Activated naive CD8-positive, alpha-beta T cell treated with anti-CD3 and anti-CD28 coated beads for 36 hours (primary cell): ENCODE measurements around the gene ADRA2B. TPM values are rescaled to one million over a fixed set of nuclear protein-coding genes. Genes with fewer than 3 reads are reported as not detected.

ENCODE experiments used
- DNase-seq: peaks from one replicate; pipeline ENCODE4 v3.0.0; 2021
- H3K27ac Mint-ChIP-seq: one replicate; pipeline ENCODE4 v1.8.0; 2022; ENCODE audit warnings: mild to moderate bottlenecking, moderate library complexity, mixed read lengths
- H3K27me3 Mint-ChIP-seq: one replicate; pipeline ENCODE4 v1.8.0; 2022; ENCODE audit warnings: mild to moderate bottlenecking, mixed read lengths
- H3K36me3 Mint-ChIP-seq: one replicate; pipeline ENCODE4 v1.8.0; 2021; ENCODE audit warnings: mild to moderate bottlenecking, mixed read lengths
- H3K4me1 Mint-ChIP-seq: one replicate; pipeline ENCODE4 v1.8.0; 2021; ENCODE audit warnings: mixed read lengths
- H3K4me3 Mint-ChIP-seq: one replicate; pipeline ENCODE4 v1.8.0; 2022; ENCODE audit warnings: mild to moderate bottlenecking, moderate library complexity, mixed read lengths
- H3K9me3 Mint-ChIP-seq: one replicate; pipeline ENCODE4 v1.8.0; 2022; ENCODE audit warnings: mixed read lengths
- total RNA-seq, 2 experiments: library from RNA; stranded (reverse); gene quantifications; one replicate each; pipeline ENCODE4 v1.2.3, GENCODE V29; 2021

ADRA2B gene
- total RNA-seq, 2 experiments from 2014 or later: 0.29 to 0.30 TPM

DNA sequence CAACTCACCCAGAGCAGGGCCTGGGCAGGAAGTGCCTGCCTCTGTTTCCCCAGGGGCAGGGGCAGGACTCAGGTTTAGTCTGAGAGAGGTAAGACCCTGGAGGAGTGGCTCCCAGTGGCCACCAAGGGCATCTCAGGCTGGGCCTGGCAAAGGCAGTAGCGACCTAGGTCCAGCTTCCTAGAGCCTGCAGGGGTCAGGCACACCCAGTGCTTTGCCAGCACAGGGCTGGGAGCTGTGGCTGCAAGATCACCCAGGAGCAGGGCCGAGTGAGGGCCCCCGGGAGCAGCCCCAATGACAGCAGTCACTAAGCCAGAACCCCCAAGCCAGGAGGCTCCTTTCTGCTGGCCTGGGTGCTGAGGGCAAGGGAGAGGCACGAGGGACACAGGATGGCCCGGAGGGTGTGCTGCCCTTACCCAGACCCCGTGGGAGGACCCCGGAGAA is 37.6 kb upstream of the ADRA2B start:
- peaks cover 84% of the 10 kb centered on the region for H3K4me1 Mint-ChIP-seq
- no peak for DNase-seq

GRCh38 chr2:96153291-96153713 is 36.9 kb upstream of the ADRA2B start:
- H3K4me1 Mint-ChIP-seq: peaks cover 84% of the 10 kb centered on the region
- no peaks in the 10 kb centered on the region for H3K9me3 Mint-ChIP-seq
- no peaks in the 10 kb centered on the region for H3K36me3 Mint-ChIP-seq
- no peak overlapping the region for H3K4me3 Mint-ChIP-seq
- no peak for DNase-seq
- no peak overlapping the region for H3K27ac Mint-ChIP-seq
- H3K27me3 Mint-ChIP-seq: no peaks in the 10 kb centered on the region

More for the DNA sequence above, 37.6 kb upstream of the ADRA2B start:
- H3K27ac Mint-ChIP-seq: no peak overlapping the region
- no peaks in the 10 kb centered on the region for H3K9me3 Mint-ChIP-seq
- no peak overlapping the region for H3K4me3 Mint-ChIP-seq
- H3K27me3 Mint-ChIP-seq: no peaks in the 10 kb centered on the region
- no peaks in the 10 kb centered on the region for H3K36me3 Mint-ChIP-seq

DNA sequence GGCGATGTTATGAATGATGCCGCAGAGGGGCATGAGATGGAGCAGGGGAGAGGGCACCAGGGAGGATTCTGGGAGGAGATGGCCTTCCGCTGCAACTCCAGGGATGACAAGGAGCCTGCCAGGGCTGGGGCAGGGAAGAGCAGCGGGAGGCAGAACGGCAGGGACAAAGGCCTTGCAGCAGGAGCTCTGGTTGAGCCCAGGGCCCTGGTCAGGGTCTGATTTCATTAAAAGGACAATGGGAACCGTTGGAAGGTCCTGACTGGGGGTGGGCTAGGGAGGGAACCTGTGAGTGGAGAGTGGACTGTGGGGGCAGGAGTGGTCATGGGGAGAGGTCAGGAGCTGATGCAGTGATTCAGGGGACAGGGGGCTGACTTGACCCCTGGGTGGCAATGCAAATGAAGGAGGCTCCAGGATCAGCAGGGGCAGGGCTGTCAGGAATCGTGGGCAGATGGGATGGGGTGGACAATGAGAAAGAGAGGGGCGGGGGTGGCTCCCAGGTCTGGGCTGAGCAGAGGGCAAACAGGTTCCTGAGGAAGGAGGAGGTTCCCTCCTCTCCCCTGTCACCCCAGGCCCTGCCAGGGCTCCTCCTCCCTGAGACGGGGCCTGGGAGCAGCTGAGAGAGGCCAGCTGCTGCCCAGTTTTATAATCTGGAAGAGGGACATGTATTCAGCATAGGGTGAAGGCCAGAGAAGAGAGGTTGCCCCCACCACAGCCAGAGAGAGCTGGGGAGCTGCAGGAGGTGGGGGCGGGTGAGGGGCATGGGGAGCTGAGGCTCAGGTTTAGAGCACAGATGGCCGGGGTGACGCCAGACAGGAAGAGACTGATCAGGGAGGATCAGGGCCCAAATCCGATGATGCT is 36.2 kb upstream of the ADRA2B start:
- H3K36me3 Mint-ChIP-seq: no peaks in the 10 kb centered on the region
- no peak for DNase-seq
- no peak overlapping the region for H3K27ac Mint-ChIP-seq
- no peaks in the 10 kb centered on the region for H3K9me3 Mint-ChIP-seq
- no peak overlapping the region for H3K4me3 Mint-ChIP-seq
- no peaks in the 10 kb centered on the region for H3K27me3 Mint-ChIP-seq
- peaks cover 85% of the 10 kb centered on the region for H3K4me1 Mint-ChIP-seq

DNA sequence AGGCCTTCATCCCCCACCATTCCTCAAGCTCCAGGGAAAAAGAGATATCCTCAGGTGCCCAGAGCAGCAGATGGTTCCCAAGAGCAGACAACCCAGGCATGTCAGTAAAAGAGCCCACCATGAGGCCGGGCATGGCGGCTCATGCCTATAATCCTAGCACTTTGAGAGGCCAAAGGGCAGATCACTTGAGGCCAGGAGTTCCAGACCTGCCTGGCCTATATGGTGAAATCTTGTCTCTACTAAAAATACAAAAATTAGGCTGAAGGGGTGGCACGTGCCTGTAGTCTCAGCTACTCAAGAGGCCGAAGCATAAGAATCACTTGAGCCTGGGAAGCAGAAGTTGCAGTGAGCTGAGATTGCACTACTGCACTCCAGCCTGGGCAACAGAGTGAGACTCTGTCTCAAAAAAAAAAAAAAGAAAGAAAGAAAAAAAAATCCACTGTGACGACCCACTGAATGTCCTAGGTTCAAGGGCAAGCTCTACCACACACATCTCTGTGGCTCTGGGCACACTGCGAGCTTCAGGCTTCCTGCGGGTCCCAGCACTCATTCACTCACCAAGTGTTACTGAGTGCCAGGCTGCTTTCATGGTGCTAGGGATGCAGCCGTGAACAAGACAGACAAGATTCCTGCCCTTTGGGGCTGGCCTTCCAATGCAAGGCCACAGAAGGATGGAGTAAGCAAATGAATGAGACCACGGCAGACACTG is 35.4 kb upstream of the ADRA2B start:
- Mint-ChIP-seq H3K9me3 (no peaks in the 10 kb centered on the region), H3K4me1 (peaks cover 84% of the 10 kb centered on the region), H3K36me3 (no peaks in the 10 kb centered on the region), H3K4me3 (no peak overlapping the region), H3K27me3 (no peaks in the 10 kb centered on the region), H3K27ac (no peak overlapping the region)
- no peak for DNase-seq

DNA sequence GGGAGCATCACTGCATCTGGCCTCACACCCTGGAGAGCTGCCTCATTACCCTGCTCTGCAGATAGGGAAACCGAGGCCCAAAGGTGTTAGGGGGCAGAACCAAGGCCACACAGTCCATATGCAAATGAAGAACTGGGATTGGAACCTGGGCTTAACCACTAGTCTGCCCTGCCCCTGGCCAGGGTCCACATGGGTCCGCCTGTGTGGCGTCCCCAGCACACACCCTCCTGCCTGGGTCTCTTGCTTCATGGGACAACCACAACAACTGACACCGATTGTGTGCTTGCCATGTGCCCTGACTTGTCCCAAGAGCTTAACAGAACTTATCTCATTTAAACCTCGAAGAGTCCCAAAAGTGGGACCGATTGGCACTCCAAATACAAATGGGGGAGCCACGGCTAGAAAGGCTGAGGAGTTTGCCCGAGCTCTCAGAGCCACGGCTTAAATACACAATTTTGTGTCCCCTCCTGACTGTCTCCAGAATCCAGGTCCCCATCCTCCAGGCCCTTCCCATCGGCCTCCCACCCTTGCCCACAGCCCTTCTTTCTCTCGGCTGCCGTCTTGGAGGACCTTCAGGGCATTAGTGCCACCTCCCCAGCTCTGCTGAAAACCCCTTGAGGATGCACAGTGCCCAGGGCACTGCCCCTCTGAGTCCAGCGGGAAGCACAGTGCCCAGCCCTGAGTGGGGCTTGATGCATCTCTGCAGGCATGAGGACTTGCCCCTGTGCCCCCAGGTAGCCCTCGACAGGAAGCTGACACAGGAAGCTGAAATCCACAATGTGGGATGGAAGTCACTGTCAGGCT is 34.6 kb upstream of the ADRA2B start:
- no peak overlapping the region for H3K4me3 Mint-ChIP-seq
- no peaks in the 10 kb centered on the region for H3K36me3 Mint-ChIP-seq
- H3K27me3 Mint-ChIP-seq: no peaks in the 10 kb centered on the region
- H3K4me1 Mint-ChIP-seq: peaks cover 81% of the 10 kb centered on the region
- DNase-seq: no peak
- H3K27ac Mint-ChIP-seq: no peak overlapping the region
- no peaks in the 10 kb centered on the region for H3K9me3 Mint-ChIP-seq

GRCh38 chr2:96150007-96150640 is 33.8 kb upstream of the ADRA2B start:
- no peaks in the 10 kb centered on the region for H3K36me3 Mint-ChIP-seq
- no peak overlapping the region for H3K4me3 Mint-ChIP-seq
- H3K27me3 Mint-ChIP-seq: no peaks in the 10 kb centered on the region
- H3K9me3 Mint-ChIP-seq: no peaks in the 10 kb centered on the region
- peak overlapping the region; percentile 29 for H3K27ac Mint-ChIP-seq
- peaks cover 74% of the 10 kb centered on the region for H3K4me1 Mint-ChIP-seq
- no peak for DNase-seq

- no peaks in the 10 kb centered on the region for H3K27me3 Mint-ChIP-seq
- H3K9me3 Mint-ChIP-seq: no peaks in the 10 kb centered on the region
- peak; percentile 98 for DNase-seq
- H3K36me3 Mint-ChIP-seq: peaks cover 12% of the 10 kb centered on the region
- H3K27ac Mint-ChIP-seq: peak overlapping the region; percentile 97
- H3K4me3 Mint-ChIP-seq: peak overlapping the region; percentile 86
- H3K4me1 Mint-ChIP-seq: peaks cover 65% of the 10 kb centered on the region
Measured at GRCh38 chr2:96148410-96149217, 32.2 kb upstream of the ADRA2B start.

DNA sequence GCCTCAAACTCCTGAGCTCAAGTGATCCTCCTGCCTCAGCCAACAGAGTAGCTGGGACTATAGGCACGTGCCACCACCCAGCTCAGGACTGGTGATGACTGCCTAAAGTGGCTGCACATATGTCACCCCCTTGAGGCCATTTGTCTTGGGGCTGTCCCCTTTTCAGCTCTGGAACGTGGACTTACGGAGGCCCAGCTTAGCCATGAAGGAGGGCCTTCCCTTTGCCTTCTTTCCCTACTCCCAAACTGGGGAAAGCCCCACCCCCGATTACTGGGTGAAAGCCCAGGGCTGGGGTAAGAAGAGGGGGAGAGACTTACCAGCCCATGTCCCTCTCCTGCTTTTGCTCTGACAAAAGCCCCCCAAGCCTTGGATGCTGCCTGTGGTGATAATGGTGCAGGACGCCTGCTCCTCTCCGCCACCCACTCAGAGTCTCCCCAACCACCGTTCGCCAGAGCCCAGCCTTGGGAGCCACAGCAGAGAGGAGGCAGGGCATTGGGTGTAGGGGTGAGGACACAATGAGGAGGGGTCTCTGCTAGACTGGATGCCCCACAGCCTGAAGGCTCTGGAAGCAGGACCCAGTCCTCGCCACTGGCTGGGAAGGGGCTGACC is 31.3 kb upstream of the ADRA2B start:
- DNase-seq: peak; percentile 42
- H3K36me3 Mint-ChIP-seq: peaks cover 21% of the 10 kb centered on the region
- H3K9me3 Mint-ChIP-seq: no peaks in the 10 kb centered on the region
- H3K4me3 Mint-ChIP-seq: peak overlapping the region; percentile 86
- peaks cover 56% of the 10 kb centered on the region for H3K4me1 Mint-ChIP-seq
- peaks cover 4% of the 10 kb centered on the region for H3K27me3 Mint-ChIP-seq
- H3K27ac Mint-ChIP-seq: peak overlapping the region; percentile 97

- DNase-seq: no peak
- Mint-ChIP-seq H3K9me3 (no peaks in the 10 kb centered on the region), H3K27me3 (peaks cover 7% of the 10 kb centered on the region), H3K27ac (peak overlapping the region; percentile 97), H3K36me3 (peaks cover 27% of the 10 kb centered on the region), H3K4me1 (peaks cover 57% of the 10 kb centered on the region), H3K4me3 (peak overlapping the region; percentile 86)
Measured at GRCh38 chr2:96146881-96147592, 30.7 kb upstream of the ADRA2B start.

DNA sequence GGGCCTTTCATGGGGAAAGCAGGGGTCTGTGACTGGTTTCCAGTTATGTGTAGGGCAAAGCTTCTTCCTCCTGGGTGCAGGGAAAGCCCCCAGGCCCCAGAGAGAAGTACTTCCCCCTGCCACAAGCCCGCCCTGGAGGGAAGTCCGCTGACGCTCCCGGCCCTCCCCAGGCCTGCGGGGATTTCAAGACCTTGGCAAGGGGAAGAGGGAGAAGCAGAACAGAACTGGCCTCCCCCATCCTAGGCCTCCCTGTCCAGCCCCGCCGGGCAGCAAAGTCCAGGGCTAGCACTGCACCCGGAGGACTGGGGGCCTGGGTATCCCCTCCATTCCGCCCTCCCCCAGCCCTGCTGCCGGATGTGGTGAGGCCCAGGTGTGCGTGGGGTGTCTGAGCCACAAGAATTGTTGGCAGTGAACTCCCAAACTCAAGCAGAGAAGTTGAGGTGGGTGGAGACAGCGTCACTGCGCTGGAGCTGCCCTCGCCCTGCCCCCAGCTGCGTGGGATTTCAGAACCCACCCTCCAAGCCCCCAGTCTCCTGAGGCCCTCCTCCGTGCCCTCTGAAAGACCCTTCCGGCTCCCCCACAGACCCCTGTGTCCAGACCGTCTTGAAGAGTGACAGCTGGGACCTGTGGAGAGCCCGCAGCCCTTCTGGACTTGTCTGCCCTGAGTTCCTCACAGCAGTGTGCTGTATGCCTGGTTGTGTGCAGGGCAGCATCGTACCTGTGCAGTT is 29.9 kb upstream of the ADRA2B start:
- peaks cover 7% of the 10 kb centered on the region for H3K27me3 Mint-ChIP-seq
- peaks cover 57% of the 10 kb centered on the region for H3K4me1 Mint-ChIP-seq
- H3K36me3 Mint-ChIP-seq: peaks cover 32% of the 10 kb centered on the region
- peak overlapping the region; percentile 86 for H3K4me3 Mint-ChIP-seq
- peak; percentile 93 for DNase-seq
- peak overlapping the region; percentile 97 for H3K27ac Mint-ChIP-seq
- no peaks in the 10 kb centered on the region for H3K9me3 Mint-ChIP-seq

DNA sequence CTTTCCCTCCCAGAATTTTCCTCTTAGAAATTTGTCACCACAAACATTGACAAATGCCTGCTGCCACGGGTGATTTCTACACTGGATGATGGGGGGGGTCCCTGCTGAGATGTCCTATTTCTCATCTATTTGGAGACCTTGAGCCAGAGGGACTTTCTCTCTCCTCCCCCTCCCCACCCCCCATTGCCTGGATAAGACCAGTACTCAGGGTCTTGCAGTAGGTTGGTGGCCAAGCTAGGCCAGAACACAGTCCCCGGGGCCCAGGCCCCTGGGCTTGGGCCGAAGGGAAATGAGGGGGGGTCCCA is 29.4 kb upstream of the ADRA2B start:
- Mint-ChIP-seq H3K9me3 (no peaks in the 10 kb centered on the region), H3K36me3 (peaks cover 32% of the 10 kb centered on the region), H3K4me3 (peak overlapping the region; percentile 86), H3K27ac (peak overlapping the region; percentile 97), H3K27me3 (peaks cover 7% of the 10 kb centered on the region), H3K4me1 (peaks cover 57% of the 10 kb centered on the region)
- DNase-seq: no peak

GRCh38 chr2:96145036-96145847 is 28.9 kb upstream of the ADRA2B start, which contains the start of gene DUSP2:
Gene DUSP2, minus strand, starts transcription at chr2:96145440. Its CDS starts 86 bp downstream, at chr2:96145354.
- H3K36me3 Mint-ChIP-seq: peaks cover 32% of the 10 kb centered on the region
- peak within 1 kb of the TSS; percentile 96 for H3K4me3 Mint-ChIP-seq

More at GRCh38 chr2:96145036-96145847, 28.9 kb upstream of the ADRA2B start, which contains the start of gene DUSP2:
- H3K27ac Mint-ChIP-seq: peak within 1 kb of the TSS; percentile 97
- DNase-seq: peak; percentile 97
- H3K4me1 Mint-ChIP-seq: peaks cover 59% of the 10 kb centered on the region
- H3K27me3 Mint-ChIP-seq: peaks cover 7% of the 10 kb centered on the region
- no peaks in the 10 kb centered on the region for H3K9me3 Mint-ChIP-seq
